H9 (cell line): Measurements from ENCODE around the gene ELAC1. TPM values are rescaled to one million over a fixed set of nuclear protein-coding genes. Genes with fewer than 3 reads are reported as not detected.

Experiments
- DNase-seq: peaks from one replicate; pipeline ENCODE4 v3.0.0-alpha.2; 2017
- H2AFZ ChIP-seq: one replicate; pipeline ENCODE4 v1.6.1; 2013; ENCODE audit warnings: mild to moderate bottlenecking, low read length, control low read depth, moderate library complexity
- H2AK5ac ChIP-seq: 2 replicates; pipeline ENCODE4 v1.6.1; 2013; ENCODE audit warnings: low read length, control low read depth, mixed read lengths; ENCODE audit not compliant: insufficient read length
- H2BK120ac ChIP-seq: one replicate; pipeline ENCODE4 v1.6.1; 2013; ENCODE audit warnings: low read depth, mild to moderate bottlenecking, low read length, control low read depth, inconsistent platforms; ENCODE audit not compliant: poor library complexity, severe bottlenecking
- H2BK12ac ChIP-seq: 2 replicates; pipeline ENCODE4 v1.6.1; 2013; ENCODE audit warnings: low read length, control low read depth, mixed read lengths, low read depth; ENCODE audit not compliant: insufficient read length
- H2BK15ac ChIP-seq: 2 replicates; pipeline ENCODE4 v1.6.1; 2013; ENCODE audit warnings: low read depth, low read length, control low read depth
- H2BK20ac ChIP-seq: one replicate; pipeline ENCODE4 v1.6.1; 2013; ENCODE audit warnings: low read depth, mild to moderate bottlenecking, low read length, control low read depth, inconsistent platforms; ENCODE audit not compliant: poor library complexity, severe bottlenecking
- H2BK5ac ChIP-seq: 2 replicates; pipeline ENCODE4 v1.6.1; 2013; ENCODE audit warnings: low read length, control low read depth, mixed read lengths; ENCODE audit not compliant: insufficient read length
- H3K14ac ChIP-seq: 2 replicates; pipeline ENCODE4 v1.6.1; 2013; ENCODE audit warnings: low read length, control low read depth; ENCODE audit not compliant: insufficient read depth
- H3K18ac ChIP-seq: 2 replicates; pipeline ENCODE4 v1.6.1; 2013; ENCODE audit warnings: low read depth, mild to moderate bottlenecking, mixed read lengths, low read length, control low read depth; ENCODE audit not compliant: insufficient read length
- H3K23ac ChIP-seq: 2 replicates; pipeline ENCODE4 v1.6.1; 2013; ENCODE audit warnings: low read length, control low read depth, mixed read lengths, low read depth; ENCODE audit not compliant: insufficient read length
- H3K23me2 ChIP-seq: 2 replicates; pipeline ENCODE4 v1.6.1; 2013; ENCODE audit warnings: low read depth, mild to moderate bottlenecking, mixed read lengths, low read length, control low read depth; ENCODE audit not compliant: insufficient read length, poor library complexity, severe bottlenecking
- H3K27ac ChIP-seq: 2 replicates; pipeline ENCODE4 v1.5.1; 2013; ENCODE audit warnings: low read length, control low read depth, mixed read lengths, low read depth; ENCODE audit not compliant: insufficient read length
- H3K27me3 ChIP-seq: 2 replicates; pipeline ENCODE4 v1.6.1; 2013; ENCODE audit warnings: low read length, control low read depth, inconsistent platforms; ENCODE audit not compliant: insufficient read depth
- H3K4ac ChIP-seq: 2 replicates; pipeline ENCODE4 v1.6.1; 2013; ENCODE audit warnings: low read depth, mild to moderate bottlenecking, control low read depth, inconsistent platforms, low read length, moderate library complexity
- H3K4me1 ChIP-seq: 2 replicates; pipeline ENCODE4 v1.6.1; 2013; ENCODE audit warnings: low read length, control low read depth, inconsistent platforms; ENCODE audit not compliant: insufficient read depth
- H3K4me2 ChIP-seq: 2 replicates; pipeline ENCODE4 v1.6.1; 2013; ENCODE audit warnings: low read length, control low read depth, mixed read lengths; ENCODE audit not compliant: insufficient read length, insufficient read depth
- H3K56ac ChIP-seq: 2 replicates; pipeline ENCODE4 v1.6.1; 2013; ENCODE audit warnings: low read depth, mild to moderate bottlenecking, mixed read lengths, low read length, control low read depth; ENCODE audit not compliant: insufficient read length
- H3K79me1 ChIP-seq: 2 replicates; pipeline ENCODE4 v1.6.1; 2013; ENCODE audit warnings: low read depth, mild to moderate bottlenecking, moderate library complexity, low read length, control low read depth, inconsistent platforms; ENCODE audit not compliant: insufficient read depth, poor library complexity, severe bottlenecking
- H3K79me2 ChIP-seq: 2 replicates; pipeline ENCODE4 v1.6.1; 2013; ENCODE audit warnings: low read length, control low read depth, inconsistent platforms; ENCODE audit not compliant: insufficient read depth
- H3K9ac ChIP-seq: 2 replicates; pipeline ENCODE4 v1.6.1; 2013; ENCODE audit warnings: low read length, control low read depth, mixed read lengths; ENCODE audit not compliant: insufficient read length; ENCODE audit errors: extremely low read depth
- H3K9me3 ChIP-seq: one replicate; pipeline ENCODE4 v1.6.1; 2013; ENCODE audit warnings: low read depth, low read length, inconsistent platforms; ENCODE audit not compliant: control insufficient read depth
- H3T11ph ChIP-seq: one replicate; pipeline ENCODE4 v1.6.1; 2013; ENCODE audit warnings: mild to moderate bottlenecking, low read length, control low read depth, inconsistent platforms
- H4K20me1 ChIP-seq: one replicate; pipeline ENCODE4 v1.6.1; 2013; ENCODE audit not compliant: control insufficient read depth, insufficient read length, insufficient read depth
- H4K5ac ChIP-seq: 2 replicates; pipeline ENCODE4 v1.6.1; 2013; ENCODE audit warnings: low read depth, mild to moderate bottlenecking, mixed read lengths, low read length, control low read depth; ENCODE audit not compliant: insufficient read length
- H4K8ac ChIP-seq: replicated peaks from 2 replicates; pipeline ENCODE4 v1.6.1; 2013; ENCODE audit warnings: low read length, control low read depth, mixed read lengths, low read depth; ENCODE audit not compliant: insufficient read length
- H4K91ac ChIP-seq: 2 replicates; pipeline ENCODE4 v1.6.1; 2013; ENCODE audit warnings: low read depth, mild to moderate bottlenecking, moderate library complexity, mixed read lengths, low read length, control low read depth; ENCODE audit not compliant: insufficient read length
- H3K27ac Mint-ChIP-seq, 3 experiments: 2 replicates in 2 of 3; 3 replicates in 1 of 3; pipeline ENCODE4 v1.8.0; 2020 to 2021; ENCODE audit warnings: mixed read lengths in 3 of 3, mild to moderate bottlenecking in 1 of 3, moderate library complexity in 1 of 3
- H3K27me3 Mint-ChIP-seq: 2 replicates; pipeline ENCODE4 v1.8.0; 2021; ENCODE audit warnings: low read depth, mild to moderate bottlenecking, moderate library complexity, mixed read lengths
- H3K36me3 Mint-ChIP-seq, 3 experiments: 2 replicates in 2 of 3; 3 replicates in 1 of 3; pipeline ENCODE4 v1.8.0; 2020 to 2021; ENCODE audit warnings: low read depth in 3 of 3, mixed read lengths in 3 of 3; ENCODE audit not compliant: insufficient read depth in 1 of 3
- H3K4me1 Mint-ChIP-seq, 2 experiments: 2 replicates each; pipeline ENCODE4 v1.8.0; 2020; ENCODE audit warnings: mixed read lengths in 2 of 2
- H3K4me3 Mint-ChIP-seq, 2 experiments: 2 replicates in 1 of 2; 3 replicates in 1 of 2; pipeline ENCODE4 v1.8.0; 2020 to 2021; ENCODE audit warnings: mild to moderate bottlenecking in 2 of 2, mixed read lengths in 2 of 2, moderate library complexity in 1 of 2
- H3K9me3 Mint-ChIP-seq, 2 experiments: 2 replicates in 1 of 2; 3 replicates in 1 of 2; pipeline ENCODE4 v1.8.0; 2020; ENCODE audit warnings: mild to moderate bottlenecking in 2 of 2, mixed read lengths in 2 of 2, moderate library complexity in 1 of 2
- WGBS: extraction: QIAGEN DNeasy Blood & Tissue Kit; methylation state at CpG from one replicate; pipeline ENCODE4 v1.1.7; 2013; ENCODE audit warnings: missing lambda C conversion rate, low lambda C conversion rate, mixed read lengths; ENCODE audit not compliant: insufficient read length; ENCODE audit errors: extremely low coverage; 5-methylcytosine and 5-hydroxymethylcytosine counted together
- total RNA-seq: library from RNA; stranded (reverse); gene quantifications from 2 replicates; pipeline ENCODE4 v1.2.1, GENCODE V29; 2021
- TF ChIP-seq, protein P1 (sequence below): fragments of 200-600 bp; sonication (generic); conservative IDR thresholded peaks from 3 replicates; pipeline ENCODE4 v1.8.0; 2021; ENCODE audit warnings: antibody characterized with exemption, mild to moderate bottlenecking

The ELAC1 gene
- total RNA-seq, 1 experiment from 2014 or later = 5.7 TPM

DNA sequence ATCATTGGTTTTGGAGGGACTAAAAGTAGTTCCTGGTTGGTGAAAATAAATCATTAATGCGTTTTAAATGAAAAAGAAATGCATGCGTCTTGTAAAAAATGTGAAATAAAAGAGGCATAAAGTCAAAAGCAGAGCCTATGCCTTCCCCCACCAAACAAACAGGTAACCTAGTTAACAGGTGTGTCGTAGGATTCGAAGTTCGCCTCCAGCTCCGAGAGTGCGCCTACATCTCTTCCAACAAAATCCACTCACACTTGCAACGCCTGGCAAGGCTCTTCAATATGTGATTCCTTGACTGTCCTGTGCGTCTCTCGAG lies 61.5 kb downstream of the ELAC1 start:
- TF ChIP-seq, protein P1, sequence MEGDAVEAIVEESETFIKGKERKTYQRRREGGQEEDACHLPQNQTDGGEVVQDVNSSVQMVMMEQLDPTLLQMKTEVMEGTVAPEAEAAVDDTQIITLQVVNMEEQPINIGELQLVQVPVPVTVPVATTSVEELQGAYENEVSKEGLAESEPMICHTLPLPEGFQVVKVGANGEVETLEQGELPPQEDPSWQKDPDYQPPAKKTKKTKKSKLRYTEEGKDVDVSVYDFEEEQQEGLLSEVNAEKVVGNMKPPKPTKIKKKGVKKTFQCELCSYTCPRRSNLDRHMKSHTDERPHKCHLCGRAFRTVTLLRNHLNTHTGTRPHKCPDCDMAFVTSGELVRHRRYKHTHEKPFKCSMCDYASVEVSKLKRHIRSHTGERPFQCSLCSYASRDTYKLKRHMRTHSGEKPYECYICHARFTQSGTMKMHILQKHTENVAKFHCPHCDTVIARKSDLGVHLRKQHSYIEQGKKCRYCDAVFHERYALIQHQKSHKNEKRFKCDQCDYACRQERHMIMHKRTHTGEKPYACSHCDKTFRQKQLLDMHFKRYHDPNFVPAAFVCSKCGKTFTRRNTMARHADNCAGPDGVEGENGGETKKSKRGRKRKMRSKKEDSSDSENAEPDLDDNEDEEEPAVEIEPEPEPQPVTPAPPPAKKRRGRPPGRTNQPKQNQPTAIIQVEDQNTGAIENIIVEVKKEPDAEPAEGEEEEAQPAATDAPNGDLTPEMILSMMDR = no peak
- no peaks in the 10 kb centered on the region for H3K9me3 Mint-ChIP-seq
- no CpG with 5 or more reads among the region's 10 CpGs for WGBS

More for the DNA sequence above, 61.5 kb downstream of the ELAC1 start:
- H3K4me1 Mint-ChIP-seq = peaks cover 26 to 50% of the 10 kb centered on the region in 2 experiments
- H3K79me2 ChIP-seq = peaks cover 26% of the 10 kb centered on the region; the same call in 1 of the 2 replicates
- no peak overlapping the region for H3K4ac ChIP-seq
- H2BK120ac ChIP-seq = no peak overlapping the region
- H3K9me3 ChIP-seq = no peaks in the 10 kb centered on the region
- peak overlapping the region; percentile 69 for H3K9ac ChIP-seq
- H3K36me3 Mint-ChIP-seq = peaks cover 6 to 24% (median 7%) of the 10 kb centered on the region in 3 experiments; a peak in 6 of 7 replicates
- no peak for DNase-seq
- no peaks in the 10 kb centered on the region for H3K27me3 Mint-ChIP-seq
- H3K27ac ChIP-seq = no peak overlapping the region
- peaks cover 7% of the 10 kb centered on the region for H3K23me2 ChIP-seq
- no peak overlapping the region for H3K23ac ChIP-seq
- no peaks in the 10 kb centered on the region for H3K27me3 ChIP-seq
- peaks cover 3% of the 10 kb centered on the region for H3K4me1 ChIP-seq
- no peak overlapping the region for H3K18ac ChIP-seq
- H3K27ac Mint-ChIP-seq = peak overlapping the region; percentile 97 to 99 (median 99)
- H3K79me1 ChIP-seq = no peaks in the 10 kb centered on the region
- no peak overlapping the region for H3K56ac ChIP-seq
- no peak overlapping the region for H2AFZ ChIP-seq
- no peak overlapping the region for H4K91ac ChIP-seq
- no peaks in the 10 kb centered on the region for H4K20me1 ChIP-seq
- H3T11ph ChIP-seq = no peak overlapping the region
- no peak overlapping the region for H4K5ac ChIP-seq
- no peak overlapping the region for H2BK5ac ChIP-seq
- H2BK12ac ChIP-seq = no peak overlapping the region
- H3K14ac ChIP-seq = no peak overlapping the region; the same call in 1 of the 2 replicates
- H2BK20ac ChIP-seq = no peak overlapping the region
- H2BK15ac ChIP-seq = no peak overlapping the region
- peak overlapping the region; percentile 74 for H3K4me2 ChIP-seq
- peak overlapping the region; percentile 81 to 89 for H3K4me3 Mint-ChIP-seq
- no peak overlapping the region for H2AK5ac ChIP-seq
- H4K8ac ChIP-seq = no peak overlapping the region
